ENCODE measurements around the gene HSPA2.

DNA sequence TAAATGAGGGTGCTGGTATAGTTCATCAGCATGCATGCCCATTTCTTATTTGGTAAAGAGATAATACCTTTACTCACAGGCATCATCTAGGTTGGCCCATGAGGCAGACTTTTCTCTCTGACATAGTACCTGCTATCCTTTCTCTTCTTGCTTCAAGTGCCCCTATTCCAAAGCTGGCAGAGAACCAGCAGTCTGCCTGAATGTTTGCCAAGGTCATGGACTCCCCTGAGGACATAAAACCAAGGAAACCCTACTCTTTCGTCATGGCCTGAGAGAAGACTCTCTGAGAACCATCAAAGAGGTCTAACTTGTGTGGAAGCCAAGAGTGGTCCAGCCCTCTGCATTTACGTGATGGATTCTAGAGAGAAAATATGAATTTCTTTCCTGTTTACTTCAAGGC, 21.1 kb downstream of the HSPA2 start:
- TF ChIP-seq, protein P1, sequence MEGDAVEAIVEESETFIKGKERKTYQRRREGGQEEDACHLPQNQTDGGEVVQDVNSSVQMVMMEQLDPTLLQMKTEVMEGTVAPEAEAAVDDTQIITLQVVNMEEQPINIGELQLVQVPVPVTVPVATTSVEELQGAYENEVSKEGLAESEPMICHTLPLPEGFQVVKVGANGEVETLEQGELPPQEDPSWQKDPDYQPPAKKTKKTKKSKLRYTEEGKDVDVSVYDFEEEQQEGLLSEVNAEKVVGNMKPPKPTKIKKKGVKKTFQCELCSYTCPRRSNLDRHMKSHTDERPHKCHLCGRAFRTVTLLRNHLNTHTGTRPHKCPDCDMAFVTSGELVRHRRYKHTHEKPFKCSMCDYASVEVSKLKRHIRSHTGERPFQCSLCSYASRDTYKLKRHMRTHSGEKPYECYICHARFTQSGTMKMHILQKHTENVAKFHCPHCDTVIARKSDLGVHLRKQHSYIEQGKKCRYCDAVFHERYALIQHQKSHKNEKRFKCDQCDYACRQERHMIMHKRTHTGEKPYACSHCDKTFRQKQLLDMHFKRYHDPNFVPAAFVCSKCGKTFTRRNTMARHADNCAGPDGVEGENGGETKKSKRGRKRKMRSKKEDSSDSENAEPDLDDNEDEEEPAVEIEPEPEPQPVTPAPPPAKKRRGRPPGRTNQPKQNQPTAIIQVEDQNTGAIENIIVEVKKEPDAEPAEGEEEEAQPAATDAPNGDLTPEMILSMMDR (IDR thresholded peaks at IDR 0.05; ENCODE audit: poor library complexity) = no peak
- no peak for TF ChIP-seq EZH2phosphoT487 (IDR thresholded peaks at IDR 0.05; ENCODE audit: low read depth, severe bottlenecking, unreplicated experiment)
